ENCODE data around the gene MLH1.

DNA sequence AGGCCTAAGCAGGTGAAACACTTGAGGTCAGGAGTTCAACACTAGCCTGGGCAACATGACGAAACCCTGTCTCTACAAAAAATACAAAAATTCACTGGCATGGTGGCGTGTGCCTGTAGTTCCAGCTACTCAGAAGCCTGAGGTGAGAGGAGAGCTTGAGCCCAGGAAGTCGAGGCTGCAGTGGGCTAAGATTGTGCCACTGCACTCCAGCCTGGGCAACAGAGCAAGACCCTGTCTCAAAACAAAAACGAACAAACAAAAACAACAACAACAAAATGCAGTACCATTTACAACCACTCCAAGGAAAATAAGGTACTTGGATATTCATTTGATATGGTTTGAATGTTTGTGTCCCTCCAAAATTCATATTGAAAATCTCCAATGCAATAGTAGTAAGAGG, 32.8 kb upstream of the MLH1 start:
- TF ChIP-seq CTCF (conservative IDR thresholded peaks at IDR 0.05; ENCODE audit: low read length), result no peak
- no peak for TF ChIP-seq EZH2phosphoT487 (IDR thresholded peaks at IDR 0.05; ENCODE audit: borderline replicate concordance, low read depth, low read length)
